H1 (cell line): ENCODE data around the gene COMMD7. TPM values are rescaled to one million over a fixed set of nuclear protein-coding genes. Genes with fewer than 3 reads are reported as not detected.

Source experiments
- BACH1 ChIP-seq: IDR thresholded peaks from 2 replicates; pipeline ENCODE4 v1.6.1; 2012; ENCODE audit warnings: low read length, improper control_type of control experiment
- CEBPB ChIP-seq: IDR thresholded peaks from 2 replicates; pipeline ENCODE4 v1.6.1; 2012; ENCODE audit warnings: low read depth, low read length
- CHD1 ChIP-seq: IDR thresholded peaks from 2 replicates; pipeline ENCODE4 v1.6.1; 2012; ENCODE audit warnings: low read depth, low read length, improper control_type of control experiment
- CHD7 ChIP-seq: fragments of 300-600 bp; sonication (generic); IDR thresholded peaks from 2 replicates; pipeline ENCODE4 v1.7.1; 2012; ENCODE audit warnings: low read length, moderate library complexity, mild to moderate bottlenecking, inconsistent platforms; ENCODE audit not compliant: insufficient replicate concordance
- HDAC2 ChIP-seq, 2 experiments: fragments of 300-600 bp in 1 of 2; sonication (generic) in 1 of 2; IDR thresholded peaks; 2 replicates each; pipeline ENCODE4 v1.6.1; 2011 to 2012; ENCODE audit warnings: low read depth in 2 of 2, low read length in 2 of 2, mild to moderate bottlenecking in 2 of 2, moderate library complexity in 2 of 2, borderline replicate concordance in 1 of 2, inconsistent platforms in 1 of 2
- JUN ChIP-seq: IDR thresholded peaks from 2 replicates; pipeline ENCODE4 v1.6.1; 2011; ENCODE audit warnings: low read depth, mild to moderate bottlenecking, improper control_type of control experiment, low read length
- KDM4A ChIP-seq: IDR thresholded peaks from one replicate; pipeline ENCODE4 v1.7.1; 2012; ENCODE audit warnings: low read depth, mild to moderate bottlenecking, moderate library complexity, low read length, inconsistent platforms; ENCODE audit not compliant: severe bottlenecking
- polyA plus RNA-seq, 7 experiments: library from polyadenylated mRNA; depleted of rRNA in 3 of 7; stranded (reverse) in 5 of 7; unstranded in 2 of 7; fragments of >200 nt in 5 of 7; fragments of 200-250 nt in 2 of 7; gene quantifications; 1 replicate in 5 of 7; 2 replicates in 1 of 7; 4 replicates in 1 of 7; pipeline versions ENCODE4 v1.2.1 to v1.2.3, GENCODE V29; 2011 to 2013; ENCODE audit warnings: missing spikeins in 2 of 7, mixed read lengths in 2 of 7
- total RNA-seq: library from RNA; stranded (reverse); fragmentation: NEBNext Ultra II Directional; extraction: Animal tissue kit (Norgen Biotek cat#: 25700); gene quantifications from 2 replicates; pipeline ENCODE4 v1.2.1, GENCODE V29; 2021
- TF ChIP-seq, protein P1 (sequence below), 3 experiments: IDR thresholded peaks; 1 replicate in 2 of 3; 2 replicates in 1 of 3; pipeline versions ENCODE4 v1.5.1 to v1.6.1; 2011; ENCODE audit warnings: low read length in 3 of 3, mild to moderate bottlenecking in 3 of 3, inconsistent platforms in 2 of 3, low read depth in 1 of 3, moderate library complexity in 1 of 3; ENCODE audit not compliant: insufficient read depth in 1 of 3; ENCODE audit errors: control extremely low read depth in 1 of 3

The COMMD7 gene
- total and polyA plus RNA-seq, 2 of the 8 experiments (the other 6 are each of a cell fraction or from before 2014, with no cell fraction given) = 39.4 to 48.9 TPM

DNA sequence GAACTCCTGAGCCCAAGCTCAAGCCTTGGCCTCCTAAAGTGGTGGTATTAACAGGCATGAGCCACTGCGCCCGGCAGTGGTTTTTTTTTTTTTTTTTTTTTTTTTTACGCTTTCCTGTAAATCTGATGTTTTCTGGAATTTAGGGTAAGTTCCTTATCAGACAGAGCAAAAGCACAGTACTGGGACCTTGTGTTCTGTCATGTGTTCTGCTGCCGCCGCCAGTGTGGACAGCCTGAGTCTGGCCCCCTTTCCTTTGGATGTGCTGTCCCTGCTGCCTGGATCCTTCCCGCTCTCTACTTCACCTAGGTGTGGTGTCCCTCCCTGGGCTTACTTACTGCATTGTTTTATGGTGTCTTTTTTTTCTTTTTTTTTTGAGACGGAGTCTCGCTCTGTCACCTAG is 30.6 kb upstream of the COMMD7 start (continued):
- TF ChIP-seq HDAC2 (IDR thresholded peaks at IDR 0.05; ENCODE audit: borderline replicate concordance in 1 of 2, low read depth in 2 of 2, low read length in 2 of 2) = no peak
- TF ChIP-seq CHD7 = no peak
- no peak for TF ChIP-seq BACH1
- no peak for TF ChIP-seq CEBPB
- TF ChIP-seq JUN = no peak
- no peak for TF ChIP-seq CHD1
- no peak for TF ChIP-seq KDM4A
- TF ChIP-seq, protein P1, sequence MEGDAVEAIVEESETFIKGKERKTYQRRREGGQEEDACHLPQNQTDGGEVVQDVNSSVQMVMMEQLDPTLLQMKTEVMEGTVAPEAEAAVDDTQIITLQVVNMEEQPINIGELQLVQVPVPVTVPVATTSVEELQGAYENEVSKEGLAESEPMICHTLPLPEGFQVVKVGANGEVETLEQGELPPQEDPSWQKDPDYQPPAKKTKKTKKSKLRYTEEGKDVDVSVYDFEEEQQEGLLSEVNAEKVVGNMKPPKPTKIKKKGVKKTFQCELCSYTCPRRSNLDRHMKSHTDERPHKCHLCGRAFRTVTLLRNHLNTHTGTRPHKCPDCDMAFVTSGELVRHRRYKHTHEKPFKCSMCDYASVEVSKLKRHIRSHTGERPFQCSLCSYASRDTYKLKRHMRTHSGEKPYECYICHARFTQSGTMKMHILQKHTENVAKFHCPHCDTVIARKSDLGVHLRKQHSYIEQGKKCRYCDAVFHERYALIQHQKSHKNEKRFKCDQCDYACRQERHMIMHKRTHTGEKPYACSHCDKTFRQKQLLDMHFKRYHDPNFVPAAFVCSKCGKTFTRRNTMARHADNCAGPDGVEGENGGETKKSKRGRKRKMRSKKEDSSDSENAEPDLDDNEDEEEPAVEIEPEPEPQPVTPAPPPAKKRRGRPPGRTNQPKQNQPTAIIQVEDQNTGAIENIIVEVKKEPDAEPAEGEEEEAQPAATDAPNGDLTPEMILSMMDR (IDR thresholded peaks at IDR 0.05; ENCODE audit: control extremely low read depth in 1 of 3, insufficient read depth in 1 of 3, low read depth in 1 of 3, low read length in 3 of 3) = no peak
